NCI-H2107 treated with DMSO at 0.1 percent for 48 hours (cell line): Measurements from ENCODE around the gene CCDC70.
A peak's percentile ranks its signal among the peaks of the same experiment; 100 is the strongest.
"Not testable (repeated sequence)": the region's sequence is repeated elsewhere in the genome, so short reads cannot be mapped to it uniquely, and the experiment has no call there.

Source experiments
- DNase-seq: peaks from one replicate; lab custom pipeline; 2025; ENCODE audit not compliant: unreplicated experiment; lab: John Stamatoyannopoulos, UW

Gene CCDC70

GRCh38 chr13:51905787-51906186 lies 44.0 kb downstream of the CCDC70 start:
- no peak for DNase-seq

- no peak for DNase-seq
Measured at GRCh38 chr13:51906581-51906980, 44.8 kb downstream of the CCDC70 start.

- DNase-seq, result no peak
Measured at GRCh38 chr13:51907040-51907732, 45.4 kb downstream of the CCDC70 start.

- DNase-seq, result not testable (repeated sequence)
Measured at GRCh38 chr13:51909265-51909664, 47.5 kb downstream of the CCDC70 start.

DNA sequence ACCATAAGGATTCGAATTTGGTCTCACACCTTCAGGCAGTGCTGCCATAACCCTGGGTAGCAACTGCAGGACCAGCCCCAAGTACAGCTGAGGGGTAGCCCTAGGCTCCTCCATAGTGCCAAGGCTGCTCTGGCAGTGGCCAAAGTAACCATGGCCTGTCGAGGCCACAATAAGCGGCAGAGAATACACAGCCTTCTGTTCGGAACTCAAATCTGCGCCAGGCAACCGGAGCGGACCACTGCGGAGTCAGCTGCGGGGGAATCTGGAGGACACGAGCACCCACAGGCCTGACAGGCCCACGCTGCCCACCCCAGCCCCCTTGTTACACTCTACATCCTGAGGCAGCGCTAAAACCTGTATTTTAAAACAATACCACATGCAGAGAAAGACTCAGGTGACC lies 48.7 kb downstream of the CCDC70 start:
- DNase-seq, result no peak

DNA sequence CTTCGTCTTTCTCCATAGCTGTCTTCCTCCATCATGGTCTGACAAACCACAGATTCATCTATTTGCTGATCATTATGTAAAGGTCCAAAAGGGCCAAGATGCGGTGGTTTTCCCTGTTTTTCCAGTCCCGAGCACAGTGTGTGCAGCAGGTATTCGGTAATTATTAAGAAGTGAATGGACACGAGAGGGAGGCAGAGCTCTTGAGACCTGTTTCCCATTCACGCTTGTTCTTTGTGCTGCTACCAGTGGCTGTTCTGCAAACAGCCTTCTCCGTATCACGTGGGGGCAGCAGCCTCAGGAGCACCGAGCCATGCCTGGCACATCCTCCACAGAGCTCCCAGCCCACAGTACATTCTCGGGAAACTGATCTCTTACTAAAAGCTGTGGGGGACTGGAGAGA lies 50.3 kb downstream of the CCDC70 start:
- DNase-seq, result peak; percentile 81

- no peak for DNase-seq
Measured at GRCh38 chr13:51912511-51913225, 50.9 kb downstream of the CCDC70 start.

DNA sequence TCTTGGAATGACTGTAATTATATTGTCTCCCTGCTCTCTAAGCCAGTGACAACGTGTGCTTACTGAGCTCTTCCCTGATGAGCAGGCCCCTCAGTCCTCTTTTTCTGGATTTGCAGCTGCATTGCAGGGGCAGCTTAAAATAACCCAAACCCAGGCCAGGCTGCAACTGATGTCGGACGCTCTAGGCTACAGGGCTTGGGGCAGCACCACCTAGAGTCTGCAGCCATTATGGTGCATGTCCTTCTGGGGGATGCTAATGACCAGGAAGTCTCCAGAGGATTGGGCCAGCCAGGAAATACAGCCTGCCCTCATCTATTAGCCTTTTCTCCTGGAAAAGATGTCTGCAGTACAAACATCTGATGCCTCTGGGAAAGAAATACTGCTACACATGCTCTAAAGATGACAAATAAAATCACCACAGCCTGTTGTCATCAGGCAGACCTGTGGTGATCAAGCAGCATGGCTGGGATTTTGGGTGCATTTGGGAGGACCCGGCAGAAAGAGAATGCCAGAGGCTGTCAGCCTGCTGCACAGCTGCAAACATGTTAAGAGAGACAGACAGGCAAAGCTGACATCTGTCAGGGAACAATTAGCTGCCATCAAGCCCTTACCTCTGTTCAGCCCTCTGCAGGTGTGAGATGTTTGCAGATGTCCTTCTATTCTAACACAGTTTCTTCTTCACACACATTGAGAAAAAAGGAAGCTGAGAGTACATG lies 51.8 kb downstream of the CCDC70 start:
- DNase-seq, result no peak

DNA sequence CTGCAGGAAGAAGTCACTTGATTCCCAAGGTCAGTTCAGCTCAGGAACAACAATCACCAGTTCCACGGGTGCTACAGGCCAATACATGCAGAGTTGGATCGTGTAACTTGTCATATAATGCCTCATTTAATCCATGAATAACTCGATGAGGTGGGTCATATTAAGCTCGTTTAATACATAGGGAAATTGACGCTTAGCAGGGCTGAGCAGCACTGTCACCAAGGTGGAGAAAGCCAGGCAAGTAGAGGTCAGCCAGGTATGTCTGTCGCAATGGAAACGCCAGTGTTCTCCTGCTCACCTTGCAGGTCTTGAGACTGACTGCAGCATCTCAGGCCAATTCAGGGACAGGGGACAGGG lies 52.3 kb downstream of the CCDC70 start:
- DNase-seq, result no peak
